Neural progenitor cell (in vitro differentiated cells): ENCODE data around the gene YDJC.

Experiments used
- EZH2 ChIP-seq: fragments of 200-600 bp; sonication (generic); IDR thresholded peaks from 2 replicates; pipeline ENCODE4 v1.6.1; 2017; ENCODE audit warnings: antibody characterized with exemption, mild to moderate bottlenecking, moderate library complexity
- TF ChIP-seq, protein P1 (sequence below): fragments of 200-600 bp; sonication (generic); IDR thresholded peaks from 2 replicates; pipeline ENCODE4 v1.5.1; 2017; ENCODE audit warnings: antibody characterized with exemption, mild to moderate bottlenecking

DNA sequence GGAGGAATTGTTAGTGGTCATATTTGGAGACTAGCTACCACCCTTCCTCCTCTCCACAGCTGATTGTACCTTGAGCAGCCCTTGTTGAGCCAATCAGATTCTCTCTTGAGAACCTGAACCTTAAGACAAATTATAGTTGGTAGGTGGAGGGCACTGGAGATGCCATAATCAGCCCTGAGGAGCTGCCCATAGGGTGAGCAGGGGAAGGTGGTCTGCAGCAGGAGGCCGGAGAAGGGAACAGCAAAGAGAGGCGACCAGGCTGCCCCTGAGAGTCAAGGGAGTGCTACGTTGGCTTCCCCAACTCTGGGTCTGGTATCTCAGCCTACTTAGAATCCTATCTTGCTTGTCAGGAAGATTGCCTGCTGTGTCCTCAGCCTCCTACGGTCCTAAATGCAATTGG, 9.5 kb upstream of the YDJC start:
- TF ChIP-seq, protein P1, sequence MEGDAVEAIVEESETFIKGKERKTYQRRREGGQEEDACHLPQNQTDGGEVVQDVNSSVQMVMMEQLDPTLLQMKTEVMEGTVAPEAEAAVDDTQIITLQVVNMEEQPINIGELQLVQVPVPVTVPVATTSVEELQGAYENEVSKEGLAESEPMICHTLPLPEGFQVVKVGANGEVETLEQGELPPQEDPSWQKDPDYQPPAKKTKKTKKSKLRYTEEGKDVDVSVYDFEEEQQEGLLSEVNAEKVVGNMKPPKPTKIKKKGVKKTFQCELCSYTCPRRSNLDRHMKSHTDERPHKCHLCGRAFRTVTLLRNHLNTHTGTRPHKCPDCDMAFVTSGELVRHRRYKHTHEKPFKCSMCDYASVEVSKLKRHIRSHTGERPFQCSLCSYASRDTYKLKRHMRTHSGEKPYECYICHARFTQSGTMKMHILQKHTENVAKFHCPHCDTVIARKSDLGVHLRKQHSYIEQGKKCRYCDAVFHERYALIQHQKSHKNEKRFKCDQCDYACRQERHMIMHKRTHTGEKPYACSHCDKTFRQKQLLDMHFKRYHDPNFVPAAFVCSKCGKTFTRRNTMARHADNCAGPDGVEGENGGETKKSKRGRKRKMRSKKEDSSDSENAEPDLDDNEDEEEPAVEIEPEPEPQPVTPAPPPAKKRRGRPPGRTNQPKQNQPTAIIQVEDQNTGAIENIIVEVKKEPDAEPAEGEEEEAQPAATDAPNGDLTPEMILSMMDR: no peak
- TF ChIP-seq EZH2: no peak
